Eye (tissue), 1 donor: ENCODE data around the gene FOXP1.

Experiments
- DNase-seq: peaks from one replicate; pipeline ENCODE4 v3.0.0-alpha.2; 2015

FOXP1 gene

DNA sequence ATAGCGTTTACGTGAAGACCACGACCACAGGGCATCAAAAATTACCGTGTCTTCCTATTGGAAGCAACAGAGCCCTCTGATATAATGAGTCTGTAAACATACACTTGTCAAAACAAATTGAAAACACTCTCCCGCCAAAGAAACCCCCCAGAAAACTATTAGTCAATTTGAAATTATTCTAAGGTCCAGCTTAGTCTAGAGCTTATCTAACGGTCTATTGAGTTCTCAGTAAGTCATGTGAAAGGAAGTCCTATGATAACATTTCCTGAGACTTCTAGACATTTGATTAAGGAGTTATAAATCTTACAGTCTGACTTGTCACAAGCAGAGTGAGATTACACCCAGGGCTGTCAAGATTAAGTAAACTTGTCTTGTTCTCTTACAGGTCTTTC, 356.3 kb downstream of the FOXP1 start:
- no peak for DNase-seq

DNA sequence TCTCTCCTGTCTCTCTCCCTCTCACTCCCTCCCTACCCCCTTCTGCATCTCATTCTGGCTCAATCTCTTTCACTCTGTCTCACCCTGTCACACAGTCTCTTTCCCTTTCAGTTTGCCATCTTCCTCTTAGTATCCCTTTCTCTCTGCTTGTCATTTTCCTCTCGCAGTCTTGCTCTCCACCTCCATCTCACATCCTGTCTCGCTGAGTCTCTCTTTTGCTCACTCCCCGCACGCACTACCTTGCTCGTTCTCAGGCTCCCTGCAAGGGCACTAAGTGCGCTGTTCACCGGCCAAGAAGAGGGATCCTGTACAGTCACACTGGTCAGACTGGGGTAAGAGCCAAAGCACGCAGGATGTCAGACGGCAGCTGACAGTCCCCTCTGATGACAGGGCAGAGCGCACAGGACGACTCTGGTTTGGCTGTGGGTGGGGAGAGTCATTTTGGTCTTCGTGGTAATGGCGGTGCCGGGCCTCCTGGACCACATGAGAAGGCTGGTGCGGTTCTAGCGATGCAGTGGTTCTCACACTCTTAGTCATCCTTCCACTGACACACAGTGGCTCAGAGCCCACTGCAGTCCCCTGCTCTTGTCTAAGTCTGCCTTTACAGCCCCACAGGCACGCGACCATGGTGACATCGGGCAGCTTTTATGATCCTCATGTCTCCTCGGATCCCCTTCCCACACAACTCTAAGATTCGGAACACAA, 356.8 kb downstream of the FOXP1 start:
- no peak for DNase-seq

DNA sequence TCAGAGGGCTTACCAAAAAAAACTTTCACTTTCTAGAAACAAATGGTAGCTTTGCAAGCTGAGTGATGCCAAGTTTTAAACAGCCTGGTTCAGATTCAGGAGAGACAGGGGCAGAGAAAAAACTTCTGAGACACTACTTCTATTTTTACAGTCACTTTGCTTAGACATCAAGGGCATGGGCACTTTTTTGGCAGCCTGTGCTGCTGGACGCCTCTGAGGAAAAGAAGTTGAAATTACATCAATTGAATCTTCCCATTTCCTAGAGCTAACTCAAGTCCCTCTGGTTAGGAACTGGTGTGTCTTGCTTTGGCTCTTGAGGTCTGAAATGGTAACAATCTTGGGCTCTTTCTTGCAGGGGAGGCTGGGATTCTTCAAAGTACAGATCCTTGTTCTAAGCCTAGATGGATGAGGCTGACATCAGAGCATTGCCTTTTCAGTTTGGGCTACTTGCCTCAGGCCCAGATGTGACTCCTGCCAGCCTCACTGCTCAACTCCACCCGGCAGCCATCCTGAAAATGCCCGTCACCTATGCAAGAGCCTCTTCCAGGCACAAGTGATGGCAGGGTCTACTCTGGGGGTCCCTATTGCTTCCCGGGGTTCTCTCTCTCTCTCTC, 357.5 kb downstream of the FOXP1 start:
- DNase-seq: no peak

DNA sequence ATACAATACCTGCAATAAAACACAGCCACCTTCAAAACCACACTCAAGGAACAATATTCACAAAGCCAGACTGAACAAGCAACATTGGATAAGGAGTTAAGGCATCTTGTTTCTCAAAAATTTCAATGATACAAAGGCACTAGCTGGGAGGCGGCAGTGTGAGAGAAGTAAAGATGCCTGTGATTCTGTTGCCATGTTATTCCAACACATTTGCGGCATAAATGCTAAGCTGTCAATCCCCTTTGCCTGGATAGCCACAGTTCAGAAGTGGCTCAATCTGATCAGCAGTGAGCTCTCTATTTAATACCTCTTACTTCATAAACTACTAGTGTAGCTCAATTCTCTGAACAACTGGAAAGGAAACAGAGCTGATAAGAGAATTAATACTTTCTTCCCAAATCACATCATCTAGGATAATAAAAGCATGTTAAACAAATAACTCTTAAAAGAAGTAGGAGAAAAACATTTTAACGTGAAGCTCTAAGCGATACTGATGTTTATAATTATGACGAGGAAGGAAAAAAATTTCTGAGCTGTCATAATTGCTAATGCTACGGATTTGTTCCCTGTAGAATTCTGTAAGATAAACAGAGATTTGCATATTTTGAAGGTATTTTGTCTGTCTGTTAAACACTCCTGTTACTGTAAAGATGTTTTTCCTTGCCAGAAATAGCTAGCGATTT, 358.4 kb downstream of the FOXP1 start:
- no peak for DNase-seq

DNA sequence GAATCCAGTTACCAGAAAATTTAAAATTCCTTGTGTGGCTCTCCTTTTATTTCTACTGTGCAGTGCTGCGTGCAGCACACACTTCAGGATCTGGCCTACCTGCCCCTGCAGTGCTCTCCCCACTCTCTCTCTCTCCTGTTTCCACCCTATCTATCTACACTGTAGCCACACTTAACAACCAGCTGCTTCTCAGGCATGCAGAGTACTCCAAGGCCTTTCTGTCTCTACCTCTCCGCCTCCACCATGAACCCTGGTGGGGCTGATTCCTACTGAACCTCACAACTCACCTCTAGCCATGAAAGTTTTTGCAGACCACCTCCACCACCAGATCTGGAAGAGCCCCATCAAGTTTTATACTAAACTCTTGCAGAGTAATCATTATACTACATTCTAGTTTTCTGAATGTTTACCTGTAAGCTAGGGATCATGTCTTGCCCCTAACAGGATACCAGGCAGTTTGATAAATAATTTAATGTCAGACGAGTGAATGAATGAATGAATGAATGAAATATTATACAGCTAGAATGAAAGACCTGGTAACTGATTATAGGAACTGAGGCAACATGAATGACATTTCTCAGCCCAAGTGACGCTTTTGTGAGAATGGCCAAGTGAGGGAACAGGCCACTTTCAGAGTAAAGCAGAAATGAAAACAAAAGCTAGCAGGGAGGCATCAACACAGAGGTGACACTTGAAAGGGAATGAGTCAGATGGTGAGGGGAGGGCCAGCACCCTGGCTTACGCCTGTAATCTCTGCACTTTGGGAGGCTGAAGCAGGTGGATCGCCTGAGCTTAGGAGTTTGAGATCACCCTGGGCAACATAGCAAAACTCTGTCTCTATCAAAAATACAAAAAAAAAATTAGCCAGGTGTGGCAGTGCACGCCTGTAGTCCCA, 363.5 kb downstream of the FOXP1 start:
- no peak for DNase-seq

DNA sequence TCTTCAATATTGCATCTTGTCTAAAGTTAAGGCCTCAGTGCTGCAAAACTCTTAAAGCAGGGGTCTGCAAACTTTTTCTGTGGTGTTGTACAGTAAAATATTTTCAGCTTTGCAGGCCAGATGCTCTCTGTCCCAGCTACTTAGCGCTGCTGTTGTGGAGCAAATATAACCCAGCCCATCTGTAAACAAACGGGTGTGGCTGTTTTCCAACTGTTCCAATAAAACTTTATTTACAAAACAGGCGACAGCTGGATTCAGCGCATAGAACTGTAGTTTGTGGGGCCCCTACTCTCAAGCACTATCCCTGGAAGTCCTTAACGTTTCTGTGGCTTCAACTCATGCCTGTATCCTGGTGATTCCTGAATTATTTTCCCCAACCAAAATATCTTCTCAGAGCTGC, 365.0 kb downstream of the FOXP1 start:
- no peak for DNase-seq

DNA sequence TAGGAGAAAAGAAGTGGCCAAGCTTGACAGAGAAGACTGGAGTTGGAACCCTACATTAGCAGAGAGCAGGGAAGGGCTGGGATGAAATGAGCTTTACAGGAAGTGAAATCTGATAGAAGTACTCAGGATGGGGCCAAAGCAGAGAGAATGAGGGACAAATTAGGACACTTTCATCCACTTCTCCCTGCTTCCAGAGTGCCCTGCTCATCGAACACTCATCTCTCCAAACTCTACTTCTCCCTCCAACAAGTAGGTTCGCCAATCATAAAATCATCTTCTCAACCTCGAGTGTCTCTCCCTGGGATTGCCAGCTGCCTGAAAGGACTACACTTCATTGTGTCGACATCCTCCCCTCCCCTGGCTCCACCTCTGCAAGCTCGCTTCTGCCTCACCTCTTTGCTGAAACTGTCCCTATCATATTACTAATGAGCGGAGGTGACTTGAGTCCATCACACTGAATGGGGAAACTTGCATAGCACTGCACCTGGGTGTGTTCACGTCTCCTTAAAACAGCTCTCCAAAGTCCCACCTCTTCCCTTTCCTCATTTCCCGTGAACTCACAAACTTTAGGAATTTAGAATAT, 365.8 kb downstream of the FOXP1 start:
- DNase-seq: no peak

DNA sequence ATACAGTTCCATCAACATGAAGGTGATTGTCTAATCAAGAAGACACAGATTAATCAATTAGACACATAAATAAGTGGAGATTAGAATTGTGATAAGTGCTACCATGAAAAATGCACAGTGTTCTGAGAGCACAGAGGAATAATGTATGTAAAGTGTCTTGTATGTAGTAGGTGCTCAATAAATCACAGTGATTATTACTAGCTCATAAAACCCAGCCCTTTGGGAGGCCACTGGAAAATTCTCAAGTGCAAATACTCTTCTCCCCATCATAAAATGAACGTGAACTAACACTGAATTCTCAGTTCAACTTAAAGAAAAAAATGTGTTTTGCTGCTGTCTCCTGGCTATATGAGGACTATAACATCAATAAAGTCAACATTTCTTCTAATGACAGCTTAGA, 368.2 kb downstream of the FOXP1 start:
- DNase-seq: no peak

DNA sequence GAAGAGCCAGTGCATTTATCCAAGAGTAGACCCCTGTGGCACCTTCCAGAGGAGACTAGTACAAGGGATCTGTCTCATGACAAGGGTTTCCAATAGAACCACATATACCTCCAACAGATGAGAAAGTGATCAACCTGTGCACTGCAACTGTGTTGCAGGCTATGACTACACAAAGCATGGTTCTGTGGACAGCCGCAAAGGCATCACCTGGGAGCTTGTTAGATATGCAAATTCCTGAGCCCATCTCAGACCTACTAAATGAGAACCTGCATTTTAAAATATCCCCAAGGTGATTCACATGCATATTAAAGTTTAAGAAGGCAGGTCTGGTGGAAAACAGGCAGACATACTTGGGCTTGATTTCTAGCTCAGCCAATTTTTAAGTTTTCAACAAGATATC, 368.7 kb downstream of the FOXP1 start:
- DNase-seq: no peak

DNA sequence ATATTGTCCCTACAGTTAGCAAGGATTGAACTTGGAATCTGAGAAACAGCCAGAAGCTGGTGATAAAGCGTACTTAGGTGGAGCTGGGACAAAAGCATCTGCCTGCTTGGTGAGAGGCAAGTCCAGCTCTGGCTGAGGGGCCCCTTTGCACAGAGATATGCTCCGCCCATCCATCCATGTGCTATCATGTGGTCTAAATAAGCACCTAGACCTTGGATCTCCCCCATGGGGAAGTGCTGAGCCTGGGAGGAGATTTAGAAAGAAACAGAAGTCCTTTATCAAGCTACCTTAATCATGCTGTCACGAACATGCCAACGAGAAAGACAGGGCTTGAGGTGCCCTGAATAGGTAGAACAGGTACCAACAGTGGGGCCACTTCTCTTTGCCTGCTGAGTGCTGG, 369.5 kb downstream of the FOXP1 start:
- DNase-seq: no peak

DNA sequence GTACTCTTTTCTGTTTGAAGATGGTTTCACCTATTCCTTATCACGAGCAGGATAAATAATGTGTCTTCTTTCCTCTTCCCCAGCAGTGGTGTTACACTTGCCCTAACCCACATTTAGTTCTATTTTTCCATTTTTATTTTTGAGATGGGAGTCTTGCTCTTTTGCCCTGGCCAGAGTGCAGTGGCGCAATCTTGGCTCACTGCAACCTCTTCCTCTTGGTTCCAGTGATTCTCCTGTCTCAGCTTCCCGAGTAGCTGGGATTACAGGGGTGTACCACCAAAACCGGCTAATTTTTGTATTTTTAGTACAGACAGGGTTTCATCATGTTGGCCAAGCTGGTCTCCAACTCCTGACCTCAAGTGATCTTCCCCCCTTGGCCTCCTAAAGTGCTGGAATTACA, 372.4 kb downstream of the FOXP1 start:
- no peak for DNase-seq

DNA sequence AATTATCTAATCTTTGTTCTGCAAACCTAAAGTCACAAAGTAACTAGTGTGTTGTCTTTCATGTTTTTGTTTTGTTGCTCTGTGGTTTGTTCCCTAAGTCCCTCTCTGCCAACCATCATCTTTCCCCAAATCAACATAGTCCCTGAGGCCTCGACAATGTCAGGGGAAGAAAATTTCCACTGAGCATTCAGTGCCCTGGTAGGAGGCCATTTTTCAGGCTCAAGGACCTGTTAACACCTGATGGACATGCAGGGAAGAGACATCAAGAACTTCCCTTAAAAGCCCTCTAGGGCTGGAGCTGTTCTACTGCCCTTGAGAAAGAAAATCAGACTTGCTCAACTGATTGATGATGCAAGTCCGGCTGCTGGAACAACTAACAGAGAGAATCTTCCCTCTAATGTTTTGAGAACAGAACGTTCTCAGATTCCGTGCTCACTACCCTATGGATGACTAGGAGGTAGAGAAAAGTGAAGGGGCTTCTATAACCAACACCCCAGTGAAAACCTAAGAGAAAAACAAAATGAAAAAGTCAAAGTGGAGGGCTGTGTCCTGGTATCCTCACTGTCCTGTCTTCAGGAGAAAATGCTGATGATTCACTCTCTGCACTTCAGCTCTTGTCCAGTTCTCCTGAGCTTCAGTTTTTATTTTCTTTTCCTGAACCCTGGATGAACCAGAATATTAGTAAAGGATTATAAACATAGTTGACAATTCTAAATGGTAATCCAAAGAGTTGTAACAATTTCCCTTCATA, 373.1 kb downstream of the FOXP1 start:
- no peak for DNase-seq

DNA sequence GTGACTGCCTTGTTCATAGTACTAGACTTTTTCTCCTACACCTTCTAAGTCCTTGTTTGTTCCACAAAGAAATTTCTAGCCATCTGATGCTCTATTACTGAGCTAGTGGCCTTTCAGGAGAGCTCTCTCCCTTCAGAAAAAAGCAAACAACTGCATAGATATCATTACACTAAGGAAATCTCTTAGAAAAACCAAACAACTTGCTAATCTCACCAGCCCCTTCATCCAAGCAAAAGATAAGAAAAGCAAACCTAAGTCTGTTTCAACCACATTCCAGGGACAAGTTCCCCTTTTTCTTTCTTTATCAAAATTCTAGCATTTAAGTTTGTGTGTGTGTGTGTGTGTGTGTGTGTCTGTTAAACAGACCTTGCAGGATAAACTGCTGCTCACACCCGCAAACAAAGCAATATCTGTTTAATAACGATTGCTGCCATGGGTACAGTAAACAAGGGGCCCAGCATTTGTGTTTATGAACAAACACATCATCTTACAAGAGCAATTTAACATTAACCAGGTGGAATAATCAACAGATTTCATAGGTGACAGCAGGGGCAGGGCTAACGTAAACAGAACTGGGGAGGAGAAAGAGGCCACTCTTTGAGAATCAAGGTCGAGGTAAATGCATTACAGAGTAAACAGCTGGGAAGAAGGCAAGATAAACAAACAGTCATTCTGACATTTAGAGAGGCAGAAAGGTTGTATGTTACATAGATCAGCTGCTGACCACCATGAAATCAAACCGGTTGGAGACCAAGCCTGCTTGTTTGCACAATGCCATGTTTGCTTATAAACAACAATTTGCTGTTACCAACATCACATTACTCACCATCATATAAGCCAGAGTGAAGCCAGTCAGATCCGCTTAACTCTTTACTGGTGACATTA, 375.1 kb downstream of the FOXP1 start:
- no peak for DNase-seq

DNA sequence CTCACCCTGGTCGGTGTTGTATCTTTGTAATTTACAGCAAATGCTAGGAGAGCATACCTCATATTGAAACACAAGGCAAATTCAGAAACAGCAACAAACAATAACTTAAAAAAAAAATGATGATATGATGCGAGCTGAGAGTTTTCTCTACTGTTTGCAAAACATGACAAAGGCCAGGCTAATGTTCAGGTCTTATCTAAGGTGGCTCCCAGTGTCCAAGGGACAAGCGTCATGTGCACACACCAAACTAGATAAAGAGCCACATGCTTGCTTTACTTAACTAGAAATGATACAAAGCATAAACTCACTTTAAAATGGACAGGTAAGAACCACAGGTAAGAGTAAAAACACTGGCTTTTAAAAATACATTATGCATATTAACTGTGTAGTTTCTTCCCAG, 375.9 kb downstream of the FOXP1 start:
- DNase-seq: no peak

DNA sequence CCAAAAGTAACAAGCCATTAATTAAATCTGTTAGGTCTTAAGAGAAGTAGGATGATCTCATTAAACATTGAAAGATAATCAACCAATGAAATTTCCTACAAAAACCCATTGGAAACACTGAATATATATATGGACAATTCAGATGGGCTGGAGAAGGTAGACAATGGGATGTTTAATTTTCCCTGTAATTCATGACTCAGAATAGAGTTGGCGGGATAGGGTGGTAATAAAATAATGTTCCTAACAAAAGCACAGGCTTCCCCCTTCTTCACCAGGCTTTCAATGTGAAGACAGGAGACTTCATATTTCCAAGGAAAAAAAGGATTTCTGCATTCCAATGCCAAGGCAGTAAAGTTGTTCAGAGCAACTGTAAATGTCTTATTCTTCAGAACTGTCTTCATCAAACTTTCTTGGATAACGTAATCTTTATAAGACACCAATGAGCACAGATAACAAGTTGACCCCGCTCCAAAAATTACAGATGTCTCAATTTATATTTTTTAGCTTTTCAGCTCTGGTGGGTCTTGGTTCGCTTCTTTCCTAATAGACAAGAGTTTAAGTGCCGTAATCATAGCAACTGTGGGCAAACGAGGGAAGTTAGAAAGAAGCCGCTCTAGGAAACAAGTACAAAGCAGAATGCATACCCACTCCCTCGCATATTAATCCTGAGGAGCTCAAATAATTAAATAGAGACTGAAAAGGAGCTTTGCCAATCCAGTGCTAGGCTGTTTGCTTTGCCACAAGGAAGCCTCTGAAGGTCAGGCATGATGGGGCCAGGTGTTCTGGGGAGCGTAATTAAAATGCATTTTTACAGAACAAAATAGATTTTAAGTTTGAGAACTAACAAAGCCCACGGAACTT, 377.0 kb downstream of the FOXP1 start:
- no peak for DNase-seq

DNA sequence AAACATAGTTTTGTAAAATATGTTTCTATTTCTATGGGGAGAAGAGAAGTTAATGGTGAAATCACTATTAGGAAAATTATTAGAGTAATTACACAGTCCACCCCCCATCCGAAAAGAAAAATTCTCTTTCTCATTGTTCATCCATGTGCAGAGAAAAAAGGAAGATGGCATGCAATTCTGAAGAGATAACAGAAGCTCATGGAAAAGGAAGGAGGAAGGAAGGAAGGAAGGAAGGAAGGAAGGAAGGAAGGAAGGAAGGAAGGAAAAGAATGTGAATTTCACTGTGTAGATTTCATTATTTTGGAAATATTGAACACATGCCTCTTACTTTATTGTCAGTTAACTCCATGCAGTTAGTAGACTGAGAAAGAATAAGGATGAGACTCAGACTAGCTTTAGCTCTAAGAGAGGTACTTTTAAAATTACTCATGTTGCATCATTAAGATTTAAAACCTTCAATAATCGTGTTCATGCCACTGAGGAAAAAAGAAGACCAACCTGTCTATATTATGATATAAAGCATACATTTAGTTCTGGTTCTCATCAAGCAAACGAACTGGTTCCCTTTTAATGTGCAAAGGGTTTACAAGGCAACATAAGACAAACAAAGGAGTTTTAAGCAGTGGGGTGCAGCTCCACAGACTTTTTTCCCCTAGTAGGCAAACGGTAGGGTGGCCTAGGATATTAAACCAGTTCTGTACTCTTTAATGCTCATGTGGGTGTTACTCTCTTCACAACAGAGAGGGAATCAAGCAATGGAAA, 379.6 kb downstream of the FOXP1 start:
- no peak for DNase-seq

DNA sequence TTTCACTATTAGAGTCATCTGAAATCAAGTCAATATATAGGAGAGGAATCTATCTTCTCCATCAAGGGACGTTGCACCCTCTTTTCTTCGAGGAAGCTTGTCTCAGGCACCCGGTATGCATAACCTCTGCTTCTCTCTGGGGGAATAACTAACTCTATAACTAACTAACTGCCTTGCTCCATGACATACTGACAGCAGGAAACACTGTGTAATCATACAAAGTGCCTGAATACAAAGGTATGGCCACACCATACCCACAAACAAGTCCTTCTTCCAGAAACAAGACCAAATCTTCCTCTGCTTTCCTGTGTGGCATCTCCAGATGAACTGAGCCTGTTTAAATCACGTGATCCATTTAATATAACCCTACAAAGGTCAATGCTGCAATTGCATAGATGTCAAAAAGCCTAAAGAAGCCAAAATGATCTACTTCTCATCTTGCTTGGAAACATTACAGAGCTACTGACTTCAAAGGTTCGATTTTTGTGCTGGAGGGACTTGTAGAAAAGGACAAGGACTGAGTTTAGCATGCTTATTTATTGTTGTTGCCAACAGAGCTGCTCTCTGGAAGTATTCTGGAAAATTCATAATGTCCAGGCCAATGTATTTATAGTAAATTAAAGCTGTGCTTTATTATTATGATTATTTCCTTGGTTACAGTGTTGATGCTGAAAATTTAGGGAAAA, 380.5 kb downstream of the FOXP1 start:
- DNase-seq: peak; percentile 64

DNA sequence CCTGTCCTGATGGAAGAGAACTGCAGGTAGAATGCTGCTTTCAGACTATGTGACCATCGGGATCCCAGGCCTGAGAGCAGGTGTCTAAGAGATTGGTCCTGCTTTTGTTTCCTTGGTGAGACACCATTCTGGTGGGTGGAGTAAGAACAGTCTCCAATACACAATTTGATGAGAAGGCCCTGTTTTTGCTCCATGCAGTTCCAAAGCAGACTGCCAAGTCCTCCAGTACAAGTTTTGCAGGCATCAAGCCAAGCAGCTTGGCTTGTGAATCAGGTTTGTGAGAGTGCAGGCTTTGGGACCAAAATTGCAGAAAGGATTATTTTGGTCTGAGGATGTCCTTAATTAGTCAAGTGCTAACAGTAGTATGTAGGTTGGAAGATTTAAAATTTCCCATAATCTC, 381.6 kb downstream of the FOXP1 start:
- DNase-seq: peak; percentile 69
